Immature natural killer cell (primary cell): Measurements from ENCODE around the gene SIT1. TPM values are rescaled to one million over a fixed set of nuclear protein-coding genes. Genes with fewer than 3 reads are reported as not detected.

Source experiments
- DNase-seq, 3 donors: peaks; one replicate each; pipeline ENCODE4 v3.0.0; 2022; ENCODE audit warnings: mixed read lengths in 1 of 3
- H3K27ac Mint-ChIP-seq, 6 donors: one replicate each; pipeline ENCODE4 v1.8.0; 2020; ENCODE audit warnings: mixed read lengths in 6 of 6, mild to moderate bottlenecking in 5 of 6, inconsistent platforms in 4 of 6, moderate library complexity in 3 of 6
- H3K27me3 Mint-ChIP-seq, 3 donors: one replicate each; pipeline ENCODE4 v1.8.0; 2020 to 2021; ENCODE audit warnings: low read depth in 3 of 3, mild to moderate bottlenecking in 3 of 3, mixed read lengths in 3 of 3, moderate library complexity in 3 of 3, inconsistent platforms in 1 of 3
- H3K36me3 Mint-ChIP-seq, 3 donors: one replicate each; pipeline ENCODE4 v1.8.0; 2020; ENCODE audit warnings: mixed read lengths in 3 of 3, inconsistent platforms in 2 of 3, mild to moderate bottlenecking in 2 of 3
- H3K4me1 Mint-ChIP-seq, 2 donors: one replicate each; pipeline ENCODE4 v1.8.0; 2020; ENCODE audit warnings: inconsistent platforms in 2 of 2, mild to moderate bottlenecking in 2 of 2, mixed read lengths in 2 of 2, moderate library complexity in 1 of 2
- H3K4me3 Mint-ChIP-seq, 5 donors: one replicate each; pipeline ENCODE4 v1.8.0; 2020; ENCODE audit warnings: mild to moderate bottlenecking in 5 of 5, mixed read lengths in 5 of 5, inconsistent platforms in 3 of 5, moderate library complexity in 3 of 5
- H3K9me3 Mint-ChIP-seq, 6 donors: one replicate each; pipeline ENCODE4 v1.8.0; 2020; ENCODE audit warnings: mild to moderate bottlenecking in 6 of 6, mixed read lengths in 6 of 6, inconsistent platforms in 4 of 6, moderate library complexity in 3 of 6
- polyA plus RNA-seq, 3 donors: library from polyadenylated mRNA; unstranded; fragments of 300-500 nt; fragmentation: Illumina TruSeq; gene quantifications; one replicate each; pipeline ENCODE4 v1.2.3, GENCODE V29; 2021

SIT1 gene, protein sequence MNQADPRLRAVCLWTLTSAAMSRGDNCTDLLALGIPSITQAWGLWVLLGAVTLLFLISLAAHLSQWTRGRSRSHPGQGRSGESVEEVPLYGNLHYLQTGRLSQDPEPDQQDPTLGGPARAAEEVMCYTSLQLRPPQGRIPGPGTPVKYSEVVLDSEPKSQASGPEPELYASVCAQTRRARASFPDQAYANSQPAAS
- 1 to 10 TPM in 1 of 3 donors, under 1 TPM in 2; 0.26 to 1.4 (median 0.49) TPM for polyA plus RNA-seq

DNA sequence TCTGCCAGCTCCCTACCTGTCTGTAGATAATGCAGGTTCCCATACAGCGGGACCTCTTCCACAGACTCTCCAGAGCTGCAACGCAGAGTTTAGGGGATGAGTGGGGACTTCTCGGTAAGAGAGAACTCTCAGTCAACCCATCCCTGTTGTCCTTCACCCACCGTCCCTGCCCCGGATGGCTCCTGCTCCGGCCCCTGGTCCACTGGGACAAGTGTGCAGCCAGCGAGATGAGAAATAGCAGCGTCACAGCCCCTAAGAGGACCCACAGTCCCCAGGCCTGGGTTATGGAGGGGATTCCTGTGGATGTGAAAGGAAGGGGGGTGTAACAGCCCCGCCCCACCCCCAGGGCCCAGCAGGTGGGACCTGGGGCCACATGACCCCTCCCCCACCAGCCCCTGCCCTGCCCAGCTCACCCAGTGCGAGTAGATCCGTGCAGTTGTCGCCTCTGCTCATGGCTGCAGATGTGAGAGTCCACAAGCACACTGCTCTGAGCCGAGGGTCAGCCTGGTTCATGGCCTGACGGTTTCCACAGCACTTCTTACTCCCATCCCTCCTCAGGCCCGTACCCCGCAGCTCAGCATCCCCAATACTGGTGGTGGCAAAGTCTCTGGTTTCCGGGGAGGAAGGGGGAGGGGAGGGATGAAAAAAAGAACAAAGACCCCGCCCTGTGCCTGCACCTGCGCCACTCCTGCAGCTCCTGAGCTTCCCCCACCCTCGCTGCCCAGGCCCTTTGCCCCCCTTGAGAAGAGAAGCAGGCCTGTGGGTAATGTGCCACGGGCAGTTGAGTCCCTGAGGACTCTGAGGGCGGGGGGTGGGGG, at the start of gene SIT1:
TSS of gene SIT1 (minus strand) at position 591 of the 818 bp plus-strand sequence. CDS start at position 513, 78 bp downstream.
- Mint-ChIP-seq H3K9me3 (no peaks in the 10 kb centered on the region), H3K27ac (peak within 1 kb of the TSS in 3 of 6 donors; percentile 15 to 50 (median 37)), H3K4me1 (peaks cover 45 to 51% of the 10 kb centered on the region in 2 donors), H3K27me3 (peaks cover 10 to 18% (median 10%) of the 10 kb centered on the region in 3 donors), H3K36me3 (no peaks in the 10 kb centered on the region), H3K4me3 (no peak within 1 kb of the TSS)
- no peak for DNase-seq

DNA sequence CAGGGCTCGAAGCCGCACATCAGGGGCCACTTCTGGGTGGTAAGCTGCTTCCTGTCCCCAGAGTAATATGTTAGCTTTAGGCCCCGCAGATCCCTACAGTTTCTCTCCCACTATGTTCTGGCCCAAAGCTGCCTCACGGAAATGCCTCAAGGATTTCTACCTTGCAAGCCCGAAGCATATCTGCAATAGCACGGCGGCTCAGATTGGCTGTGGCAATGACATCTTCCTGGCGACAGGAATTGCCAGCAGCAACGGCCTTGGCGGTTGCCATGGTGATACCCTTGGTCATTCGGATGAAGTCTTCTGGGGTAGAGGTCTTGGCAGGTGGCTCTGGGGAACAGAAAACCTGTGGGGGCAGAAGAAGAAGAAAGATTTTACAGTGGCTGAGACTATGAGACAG, 49.3 kb upstream of the SIT1 start:
- Mint-ChIP-seq H3K4me1 (peaks cover 9 to 10% of the 10 kb centered on the region in 2 donors), H3K36me3 (peaks cover 13 to 35% (median 30%) of the 10 kb centered on the region in 3 donors), H3K27me3 (no peaks in the 10 kb centered on the region), H3K9me3 (no peaks in the 10 kb centered on the region), H3K27ac (no peak overlapping the region), H3K4me3 (no peak overlapping the region)
- DNase-seq = no peak

DNA sequence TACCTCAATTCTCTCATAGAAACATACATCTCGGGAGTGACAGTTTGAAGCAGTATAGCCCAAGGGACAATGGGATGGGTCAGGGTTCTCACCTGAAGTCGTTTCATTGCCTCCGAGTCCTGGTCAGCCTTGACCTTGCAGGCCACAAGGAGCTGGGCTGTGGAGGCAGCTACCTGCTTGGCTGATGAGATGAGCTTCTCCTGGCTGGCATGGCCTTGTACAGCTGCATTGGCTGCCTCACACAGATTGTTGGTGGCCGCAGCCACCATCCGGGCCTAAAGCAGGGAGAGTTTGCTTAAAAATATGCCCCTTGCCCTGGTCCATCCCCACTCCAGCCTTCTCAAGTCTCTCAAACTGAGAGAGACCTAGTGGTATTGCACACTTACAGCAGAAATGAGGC, 47.5 kb upstream of the SIT1 start:
- H3K27me3 Mint-ChIP-seq = no peaks in the 10 kb centered on the region
- H3K4me1 Mint-ChIP-seq = peaks cover 9 to 10% of the 10 kb centered on the region in 2 donors
- DNase-seq = no peak
- H3K36me3 Mint-ChIP-seq = peaks cover 12 to 20% (median 17%) of the 10 kb centered on the region in 3 donors
- peak overlapping the region in 3 of 6 donors; percentile 4 to 22 (median 7) for H3K27ac Mint-ChIP-seq
- H3K9me3 Mint-ChIP-seq = no peaks in the 10 kb centered on the region
- no peak overlapping the region for H3K4me3 Mint-ChIP-seq

DNA sequence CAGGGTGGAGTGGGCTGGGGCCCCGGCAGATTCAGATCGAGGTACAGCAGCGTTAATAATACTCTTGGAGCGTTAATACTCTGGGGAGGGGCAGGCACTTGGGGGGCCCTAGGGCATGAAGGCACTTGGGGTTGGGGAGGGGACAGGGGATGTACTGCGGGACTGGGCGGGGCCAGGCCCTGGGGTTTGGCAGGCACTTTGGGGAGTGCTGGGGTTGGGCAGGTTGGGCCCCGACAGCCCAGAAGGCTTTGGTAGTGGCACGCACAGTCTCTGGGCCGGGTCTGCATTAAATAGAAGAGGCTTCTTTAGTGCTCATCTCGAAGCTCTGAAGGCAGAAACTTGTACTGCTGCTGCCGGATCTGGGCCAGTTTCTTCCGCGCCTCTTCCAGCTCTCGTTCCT, 46.8 kb upstream of the SIT1 start:
- Mint-ChIP-seq H3K27ac (peak overlapping the region in 3 of 6 donors; percentile 4 to 50 (median 45)), H3K4me1 (peaks cover 9 to 10% of the 10 kb centered on the region in 2 donors), H3K4me3 (no peak overlapping the region), H3K36me3 (peaks cover 5 to 13% (median 12%) of the 10 kb centered on the region in 3 donors), H3K27me3 (no peaks in the 10 kb centered on the region), H3K9me3 (no peaks in the 10 kb centered on the region)
- DNase-seq = no peak

DNA sequence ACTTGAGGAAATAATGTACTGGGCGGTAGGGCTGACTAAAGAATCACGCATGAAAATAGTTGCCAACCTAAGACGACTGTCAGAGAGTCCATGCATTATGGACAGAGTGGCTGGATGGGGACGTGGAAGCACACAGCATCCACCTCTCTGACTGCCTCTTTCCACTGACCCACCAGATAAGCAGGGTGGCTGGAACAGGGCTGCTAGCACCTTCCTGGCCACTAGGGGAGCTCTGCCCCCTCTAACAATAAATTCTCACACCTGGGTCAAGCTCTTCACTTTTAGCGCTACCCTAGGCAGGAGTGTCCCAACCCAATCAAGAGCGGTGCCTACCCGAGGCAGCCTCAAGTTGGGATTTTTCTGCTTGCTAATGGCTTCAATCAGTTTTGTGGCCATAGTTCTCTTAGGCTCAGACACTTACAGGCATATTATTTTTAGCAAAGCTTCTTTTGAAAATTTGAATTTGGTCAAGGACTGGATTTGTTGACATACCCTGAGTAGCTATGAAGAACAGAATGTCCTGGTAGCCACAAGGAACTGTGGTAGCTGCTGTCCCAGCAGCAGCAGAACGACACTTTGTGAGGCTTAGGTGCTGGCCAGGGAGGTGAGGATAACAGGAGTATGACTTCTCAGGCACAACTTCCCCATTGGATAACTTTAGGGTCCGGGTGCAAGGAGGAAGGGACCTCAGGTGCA, 45.9 kb upstream of the SIT1 start:
- DNase-seq = peak; percentile 58 to 67 (median 65)
- Mint-ChIP-seq H3K27ac (peak overlapping the region; percentile 77 to 86 (median 84)), H3K27me3 (no peaks in the 10 kb centered on the region), H3K4me1 (peaks cover 14 to 15% of the 10 kb centered on the region in 2 donors), H3K36me3 (peaks cover 5 to 13% (median 12%) of the 10 kb centered on the region in 3 donors), H3K9me3 (no peaks in the 10 kb centered on the region), H3K4me3 (no peak overlapping the region)

DNA sequence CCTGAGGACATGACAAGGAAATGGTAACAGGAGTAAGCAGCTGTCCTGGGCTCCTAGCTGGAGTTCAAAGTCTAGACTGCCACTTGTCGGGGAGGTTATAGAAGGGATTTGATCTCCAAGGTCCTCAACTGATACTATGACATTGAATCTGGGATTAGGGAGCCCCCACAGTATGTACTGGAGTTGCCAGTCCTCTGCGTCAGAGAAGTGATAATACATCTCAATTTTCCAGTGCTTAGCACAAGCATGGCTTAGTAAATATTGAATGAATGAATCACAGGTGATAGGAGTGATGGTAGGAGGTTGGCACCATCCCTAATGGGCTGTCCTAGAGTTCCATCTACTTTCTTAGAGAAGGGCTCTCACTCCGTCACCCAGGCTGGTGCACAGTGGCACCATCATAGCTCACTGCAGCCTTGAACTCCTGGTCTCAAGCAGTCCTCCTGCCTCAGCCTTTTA, 45.2 kb upstream of the SIT1 start:
- peaks cover 21 to 22% of the 10 kb centered on the region in 2 donors for H3K4me1 Mint-ChIP-seq
- H3K27ac Mint-ChIP-seq = peak overlapping the region in 4 of 6 donors; percentile 77 to 86 (median 84)

DNA sequence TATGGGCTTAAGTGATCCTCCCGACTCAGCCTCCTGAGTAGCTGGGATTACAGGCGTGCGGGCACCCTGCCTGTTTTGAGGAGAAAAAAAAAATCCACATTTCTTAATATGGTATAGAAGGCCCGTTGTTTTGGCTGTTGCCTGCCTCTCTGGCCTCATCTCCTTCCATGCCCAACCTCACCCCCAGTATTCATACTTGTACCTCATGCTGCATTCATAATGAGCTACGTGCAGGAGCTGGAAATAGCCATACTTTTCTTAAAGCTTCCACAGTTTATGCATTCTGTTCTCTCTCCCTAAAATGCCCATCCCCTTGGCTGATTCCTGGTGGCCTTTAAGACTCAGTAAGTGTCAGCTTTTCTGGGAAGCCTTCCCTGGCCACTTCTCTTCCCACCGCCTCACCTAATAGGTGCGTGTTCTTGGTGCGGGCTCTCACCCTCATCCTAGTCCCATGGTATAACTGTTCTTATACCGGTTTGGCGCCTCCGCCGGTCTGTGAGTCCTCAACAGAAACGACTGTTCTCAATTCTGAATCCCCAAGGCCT, 41.1 kb upstream of the SIT1 start:
- peaks cover 0 to 4% (median 3%) of the 10 kb centered on the region in 3 donors for H3K27me3 Mint-ChIP-seq
- H3K36me3 Mint-ChIP-seq = peaks cover 5 to 7% (median 6%) of the 10 kb centered on the region in 3 donors
- H3K9me3 Mint-ChIP-seq = no peaks in the 10 kb centered on the region
- peak overlapping the region; percentile 88 to 94 (median 89) for H3K4me3 Mint-ChIP-seq
- no peak for DNase-seq
- H3K4me1 Mint-ChIP-seq = peaks cover 20 to 27% of the 10 kb centered on the region in 2 donors
- H3K27ac Mint-ChIP-seq = peak overlapping the region; percentile 20 to 89 (median 70)

More for the DNA sequence above, 45.2 kb upstream of the SIT1 start:
- no peaks in the 10 kb centered on the region for H3K9me3 Mint-ChIP-seq
- no peak overlapping the region for H3K4me3 Mint-ChIP-seq
- peaks cover 5 to 13% (median 12%) of the 10 kb centered on the region in 3 donors for H3K36me3 Mint-ChIP-seq
- no peak for DNase-seq
- H3K27me3 Mint-ChIP-seq = peaks cover 0 to 2% (median 0%) of the 10 kb centered on the region in 3 donors

DNA sequence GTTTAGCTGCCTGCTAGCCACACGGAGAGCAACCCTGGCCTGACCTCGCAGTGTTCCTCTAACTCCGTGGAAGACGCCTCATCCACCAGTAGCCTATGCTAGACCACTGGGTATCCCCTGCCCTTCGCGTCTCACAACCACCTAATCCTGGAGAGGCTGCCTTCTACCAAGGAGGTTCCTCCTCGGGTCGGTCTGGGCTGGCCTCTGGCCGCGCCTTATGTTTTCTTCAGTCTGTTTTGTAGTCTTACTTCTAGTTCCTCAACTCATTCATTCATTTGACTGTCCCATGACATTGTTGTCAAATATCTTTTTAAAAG, 40.6 kb upstream of the SIT1 start:
- peaks cover 0 to 4% (median 3%) of the 10 kb centered on the region in 3 donors for H3K27me3 Mint-ChIP-seq
- H3K9me3 Mint-ChIP-seq = no peaks in the 10 kb centered on the region
- peak overlapping the region; percentile 88 to 94 (median 89) for H3K4me3 Mint-ChIP-seq
- DNase-seq = no peak
- H3K27ac Mint-ChIP-seq = peak overlapping the region; percentile 53 to 89 (median 76)
- peaks cover under 1 to 2% (median under 1%) of the 10 kb centered on the region in 3 donors for H3K36me3 Mint-ChIP-seq
- peaks cover 15 to 22% of the 10 kb centered on the region in 2 donors for H3K4me1 Mint-ChIP-seq

DNA sequence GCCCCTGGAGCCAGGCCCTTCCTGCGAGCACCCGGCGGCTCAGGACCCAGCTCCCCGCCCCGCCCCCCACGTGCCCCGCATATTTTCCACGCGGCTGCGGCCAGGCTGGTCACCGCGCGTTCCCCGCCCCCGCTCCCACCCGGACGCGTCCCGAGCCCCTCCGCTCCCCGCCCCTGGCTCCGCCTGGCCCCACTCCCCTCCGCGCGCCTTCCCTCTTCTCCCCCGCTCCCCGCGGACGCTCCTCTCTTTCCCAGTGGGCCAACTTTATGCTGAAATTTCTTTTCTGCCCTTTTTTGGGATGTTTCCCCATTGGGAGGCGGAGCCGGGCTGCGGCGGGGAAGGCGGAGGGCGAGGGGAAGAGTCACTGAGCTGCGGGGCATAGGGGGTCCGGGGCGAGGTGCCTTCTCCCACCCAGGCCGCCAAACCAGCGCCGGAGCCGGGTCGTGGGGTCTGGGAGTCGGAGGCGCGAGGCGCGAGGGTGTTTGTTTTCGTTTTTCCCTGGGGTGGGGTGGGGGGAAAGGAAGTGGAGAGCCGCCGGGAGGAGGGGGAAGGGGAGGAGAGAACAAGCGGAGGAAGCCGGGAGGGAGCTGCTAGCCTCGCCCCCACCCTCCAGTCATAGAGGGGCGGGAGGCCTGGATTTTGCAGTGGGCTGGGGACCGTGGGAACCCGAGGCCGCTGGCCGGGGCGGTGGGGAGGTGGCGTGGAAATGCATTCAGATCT, 40.0 kb upstream of the SIT1 start:
- DNase-seq = peak; percentile 38 to 45 (median 43)
- Mint-ChIP-seq H3K27me3 (peaks cover 0 to 4% (median 3%) of the 10 kb centered on the region in 3 donors), H3K9me3 (no peaks in the 10 kb centered on the region), H3K4me3 (peak overlapping the region; percentile 88 to 94 (median 89)), H3K4me1 (peaks cover 13 to 19% of the 10 kb centered on the region in 2 donors), H3K36me3 (no peaks in the 10 kb centered on the region), H3K27ac (peak overlapping the region; percentile 53 to 89 (median 76))

DNA sequence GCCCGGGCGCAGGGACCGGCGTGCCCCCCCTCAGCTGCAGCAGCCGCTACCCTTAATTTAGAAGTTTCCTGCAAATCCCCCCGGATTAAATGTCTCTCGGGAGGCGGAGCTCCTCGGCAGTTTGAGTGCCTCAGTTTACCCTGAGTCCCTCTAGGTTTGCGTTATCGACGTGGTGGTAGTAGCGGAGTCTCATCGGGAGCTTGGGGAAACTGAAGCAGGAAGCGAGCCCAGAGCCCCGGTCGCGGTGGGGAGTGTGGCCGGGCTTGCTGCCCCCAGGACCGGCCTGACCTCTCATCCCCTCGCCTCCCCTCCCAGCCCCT, 39.5 kb upstream of the SIT1 start:
- peaks cover 13 to 19% of the 10 kb centered on the region in 2 donors for H3K4me1 Mint-ChIP-seq
- peak overlapping the region; percentile 74 to 94 (median 81) for H3K4me3 Mint-ChIP-seq
- no peaks in the 10 kb centered on the region for H3K9me3 Mint-ChIP-seq
- peaks cover 0 to 4% (median 3%) of the 10 kb centered on the region in 3 donors for H3K27me3 Mint-ChIP-seq
- peak overlapping the region in 1 of 6 donors; percentile 45 for H3K27ac Mint-ChIP-seq
- no peaks in the 10 kb centered on the region for H3K36me3 Mint-ChIP-seq
- no peak for DNase-seq

DNA sequence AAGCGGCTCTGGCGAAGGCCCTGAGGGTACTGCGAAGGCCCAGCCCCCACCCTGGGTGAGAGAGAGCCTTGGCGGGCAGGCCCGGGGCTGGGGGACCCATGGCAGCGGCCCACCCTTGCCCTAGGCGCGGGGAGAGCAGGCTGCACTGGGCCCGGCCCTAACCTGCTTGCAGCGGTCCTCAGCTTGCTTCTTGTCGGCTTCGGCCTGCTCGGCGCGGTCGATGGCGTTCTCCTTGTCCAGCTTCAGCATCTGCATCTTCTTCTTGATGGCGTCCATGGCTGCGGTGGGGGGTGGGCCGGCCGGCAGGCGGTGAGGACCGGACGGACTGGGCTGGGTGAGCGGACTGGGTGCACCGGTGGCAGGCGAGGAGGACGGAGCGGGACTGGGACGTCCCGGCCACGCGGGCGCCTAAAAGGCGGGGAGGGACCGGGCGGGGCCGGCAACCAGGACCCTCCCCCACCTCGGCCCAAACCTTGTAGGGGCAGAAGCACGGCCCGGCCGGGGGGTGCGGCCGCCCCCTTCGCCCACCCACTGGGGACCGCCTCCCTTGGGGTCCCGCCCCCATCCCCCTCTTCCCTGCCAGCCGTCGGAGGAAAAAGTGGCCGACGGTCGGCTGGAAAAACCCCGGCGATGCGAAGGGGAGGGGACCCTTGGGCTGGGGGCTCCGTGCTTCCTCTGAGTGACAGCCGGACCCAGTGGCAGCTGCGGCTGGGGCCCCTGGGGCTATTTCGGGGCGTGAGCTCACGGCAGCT, 39.0 kb upstream of the SIT1 start, which contains the start of gene TPM2:
TSS of gene TPM2 (minus strand) at position 384 of the 752 bp plus-strand sequence. CDS start at position 276, 108 bp downstream.
- H3K4me3 Mint-ChIP-seq = peak within 1 kb of the TSS; percentile 88 to 94 (median 89)
- peak within 1 kb of the TSS in 5 of 6 donors; percentile 52 to 89 (median 78) for H3K27ac Mint-ChIP-seq
- no peaks in the 10 kb centered on the region for H3K9me3 Mint-ChIP-seq
- H3K4me1 Mint-ChIP-seq = peaks cover 13 to 19% of the 10 kb centered on the region in 2 donors
- H3K27me3 Mint-ChIP-seq = peaks cover 0 to 4% (median 3%) of the 10 kb centered on the region in 3 donors
- H3K36me3 Mint-ChIP-seq = no peaks in the 10 kb centered on the region
- DNase-seq = no peak
